ENCODE measurements around the gene SNRPN. TPM values are rescaled to one million over a fixed set of nuclear protein-coding genes. Genes with fewer than 3 reads are reported as not detected.

SNRPN gene
- total RNA-seq, 3 donors from 2014 or later: 35.7 to 40.9 (median 39.3) TPM

- peaks cover 64% of the 10 kb centered on the region for H3K9me3 Mint-ChIP-seq
- peaks cover 48% of the 10 kb centered on the region for H3K36me3 Mint-ChIP-seq (ENCODE audit: insufficient read depth)
- ATAC-seq: no peak
Measured at GRCh38 chr15:25022233-25022632, 67.4 kb downstream of the SNRPN start.

More at GRCh38 chr15:25022233-25022632, 67.4 kb downstream of the SNRPN start:
- DNase-seq: no peak
- Mint-ChIP-seq H3K4me1 (ENCODE audit: low read depth) (no peaks in the 10 kb centered on the region), H3K27me3 (ENCODE audit: low read depth) (no peaks in the 10 kb centered on the region), H3K4me3 (no peak overlapping the region)

Other genes with a start within 250 kb of the SNRPN start
- gene SNURF, start within 50 bp of the SNRPN start, total RNA-seq: 10 to 100 TPM in 2 of 3 donors, 1 to 10 TPM in 1; 7.9 to 16.7 (median 12.1) TPM